Activated T-helper 2 cell treated with anti-CD3 and anti-CD28 coated beads, Interferon-gamma antibody, Interleukin-2, Interleukin-4, amounts not matched to agents 10 μg/mL and 5 μg/mL and 100 μg/mL, durations not matched to agents 14 hours and 24 hours and 36 hours (primary cell): ENCODE results near the gene GSTA1. TPM values are rescaled to one million over a fixed set of nuclear protein-coding genes. Genes with fewer than 3 reads are reported as not detected.
"Not testable (repeated sequence)": the region's sequence is repeated elsewhere in the genome, so short reads cannot be mapped to it uniquely, and the experiment has no call there.

Experiments
- DNase-seq: peaks from one replicate; pipeline ENCODE4 v3.0.0; 2021; ENCODE audit warnings: low spot score
- H3K27ac Mint-ChIP-seq: one replicate; pipeline ENCODE4 v1.8.0; 2021; ENCODE audit warnings: mixed read lengths
- H3K27me3 Mint-ChIP-seq: one replicate; pipeline ENCODE4 v1.8.0; 2021; ENCODE audit warnings: low read depth, mixed read lengths
- H3K36me3 Mint-ChIP-seq: one replicate; pipeline ENCODE4 v1.8.0; 2021; ENCODE audit warnings: low read depth, mixed read lengths
- H3K4me1 Mint-ChIP-seq: one replicate; pipeline ENCODE4 v1.8.0; 2021; ENCODE audit warnings: low read depth, mixed read lengths
- H3K4me3 Mint-ChIP-seq: one replicate; pipeline ENCODE4 v1.8.0; 2021; ENCODE audit warnings: low read depth, mild to moderate bottlenecking, moderate library complexity, mixed read lengths
- H3K9me3 Mint-ChIP-seq: one replicate; pipeline ENCODE4 v1.8.0; 2021; ENCODE audit warnings: mixed read lengths
- intact Hi-C: fragments of 100-400 bp; cut with micrococcal nuclease; formaldehyde crosslinking; loops from one replicate; pipeline ENCODE4 v1.15.1; 2023
- total RNA-seq: library from RNA; stranded (reverse); gene quantifications from 2 replicates; pipeline ENCODE4 v1.2.3, GENCODE V29; 2022

Gene GSTA1
- total RNA-seq, 1 donor from 2014 or later = not detected

- DNase-seq = no peak
- no peak overlapping the region for H3K27ac Mint-ChIP-seq
- H3K36me3 Mint-ChIP-seq = no peaks in the 10 kb centered on the region
- no peaks in the 10 kb centered on the region for H3K9me3 Mint-ChIP-seq
- no peaks in the 10 kb centered on the region for H3K4me1 Mint-ChIP-seq
- intact Hi-C loops = no loop called here
- peaks cover 16% of the 10 kb centered on the region for H3K27me3 Mint-ChIP-seq
- H3K4me3 Mint-ChIP-seq = no peak overlapping the region
Observed at GRCh38 chr6:52760105-52760765, 43.4 kb downstream of the GSTA1 start.

DNA sequence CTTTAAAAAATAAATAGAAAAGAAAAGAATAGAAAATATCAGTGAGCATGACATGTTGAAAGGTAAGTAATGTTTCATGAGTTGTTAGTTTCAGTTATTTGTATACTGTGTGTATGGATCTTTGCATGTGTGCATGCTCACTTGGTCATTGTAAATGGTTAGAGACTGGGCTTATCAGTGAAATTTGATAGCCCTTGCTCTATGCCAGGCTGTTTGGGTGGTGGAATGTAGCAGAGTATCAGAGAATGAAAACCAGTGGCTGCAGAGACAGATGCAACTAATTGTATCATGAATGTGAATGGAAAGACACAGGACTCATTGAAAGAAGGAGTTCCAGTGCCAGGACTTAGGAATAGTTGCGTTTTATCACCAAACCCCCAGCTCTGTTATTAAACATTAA lies 44.5 kb downstream of the GSTA1 start:
- intact Hi-C loops = no loop called here
- H3K4me1 Mint-ChIP-seq = no peaks in the 10 kb centered on the region
- no peaks in the 10 kb centered on the region for H3K36me3 Mint-ChIP-seq
- no peak overlapping the region for H3K27ac Mint-ChIP-seq
- H3K9me3 Mint-ChIP-seq = no peaks in the 10 kb centered on the region
- DNase-seq = no peak
- H3K27me3 Mint-ChIP-seq = peaks cover 19% of the 10 kb centered on the region
- no peak overlapping the region for H3K4me3 Mint-ChIP-seq

- peaks cover 19% of the 10 kb centered on the region for H3K27me3 Mint-ChIP-seq
- H3K36me3 Mint-ChIP-seq, intact Hi-C loops, H3K27ac Mint-ChIP-seq, H3K4me1 Mint-ChIP-seq, DNase-seq, H3K9me3 Mint-ChIP-seq, H3K4me3 Mint-ChIP-seq: not testable (repeated sequence)
Observed at GRCh38 chr6:52757651-52758338, 45.8 kb downstream of the GSTA1 start.

DNA sequence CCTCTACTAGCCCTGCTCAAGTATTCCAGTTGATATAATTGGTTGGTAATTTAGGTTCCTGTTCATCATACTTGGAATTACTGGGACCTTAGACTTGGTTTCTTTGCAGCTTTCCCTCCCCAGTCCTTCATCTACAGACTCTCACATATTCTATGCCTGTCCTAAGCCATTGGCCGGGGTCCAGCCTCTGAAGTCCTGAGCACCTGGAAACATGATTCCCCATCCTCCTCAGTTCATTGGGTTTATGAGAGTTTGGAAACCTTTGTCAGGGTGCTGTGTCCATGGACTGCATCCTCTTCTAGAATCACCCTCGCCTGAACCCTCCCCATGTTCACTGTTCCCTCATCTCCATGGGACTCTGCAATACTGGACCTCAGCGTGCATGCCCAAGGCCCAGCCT lies 49.2 kb downstream of the GSTA1 start:
- DNase-seq = no peak
- H3K27me3 Mint-ChIP-seq = peaks cover 11% of the 10 kb centered on the region
- H3K4me3 Mint-ChIP-seq = no peak overlapping the region
- no peak overlapping the region for H3K27ac Mint-ChIP-seq
- H3K9me3 Mint-ChIP-seq = no peaks in the 10 kb centered on the region
- intact Hi-C loops = no loop called here
- no peaks in the 10 kb centered on the region for H3K4me1 Mint-ChIP-seq
- no peaks in the 10 kb centered on the region for H3K36me3 Mint-ChIP-seq

DNA sequence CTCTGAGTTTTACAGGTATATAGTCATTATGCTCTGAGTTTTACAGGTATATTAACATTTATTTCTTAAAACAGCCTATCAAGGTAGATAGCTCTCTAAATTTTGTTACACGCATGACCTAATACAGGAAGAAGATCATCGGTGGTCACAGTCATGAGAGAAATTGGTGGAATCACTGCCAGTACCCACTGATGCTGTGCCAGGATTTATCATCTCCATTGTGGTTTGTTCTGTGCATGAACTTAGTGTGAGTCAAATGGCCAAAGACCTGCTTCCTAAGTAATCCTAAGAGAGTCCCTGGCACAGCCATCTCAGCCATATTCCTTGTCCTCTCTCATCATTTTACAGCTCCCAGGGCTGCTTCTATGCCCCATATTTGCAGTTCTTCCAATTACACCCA lies 50.5 kb downstream of the GSTA1 start:
- H3K4me3 Mint-ChIP-seq, H3K27me3 Mint-ChIP-seq, H3K36me3 Mint-ChIP-seq, H3K4me1 Mint-ChIP-seq, H3K9me3 Mint-ChIP-seq, H3K27ac Mint-ChIP-seq, intact Hi-C loops, DNase-seq: not testable (repeated sequence)

DNA sequence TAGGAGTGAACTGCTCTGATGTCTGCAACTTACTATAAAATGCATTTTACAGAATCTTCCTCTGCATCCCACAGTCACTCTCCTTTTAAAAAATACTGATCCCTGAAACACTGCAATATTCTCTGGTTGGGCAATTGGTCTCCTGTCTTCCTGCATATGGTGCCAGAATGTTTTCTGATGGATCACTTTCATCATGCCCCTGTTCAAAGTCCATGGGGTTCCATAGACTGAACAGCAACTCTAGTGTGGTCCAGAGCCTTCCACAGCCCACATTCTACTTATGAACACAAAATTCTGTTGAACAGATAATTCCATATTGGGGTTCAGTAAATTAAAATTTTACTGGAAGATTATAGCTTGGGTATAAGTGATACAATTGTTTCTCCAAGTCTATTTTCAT lies 51.3 kb downstream of the GSTA1 start:
- Mint-ChIP-seq H3K9me3 (no peaks in the 10 kb centered on the region), H3K27me3 (peaks cover 7% of the 10 kb centered on the region), H3K27ac (no peak overlapping the region), H3K36me3 (no peaks in the 10 kb centered on the region), H3K4me3 (no peak overlapping the region), H3K4me1 (no peaks in the 10 kb centered on the region)
- intact Hi-C loops = no loop called here
- no peak for DNase-seq

DNA sequence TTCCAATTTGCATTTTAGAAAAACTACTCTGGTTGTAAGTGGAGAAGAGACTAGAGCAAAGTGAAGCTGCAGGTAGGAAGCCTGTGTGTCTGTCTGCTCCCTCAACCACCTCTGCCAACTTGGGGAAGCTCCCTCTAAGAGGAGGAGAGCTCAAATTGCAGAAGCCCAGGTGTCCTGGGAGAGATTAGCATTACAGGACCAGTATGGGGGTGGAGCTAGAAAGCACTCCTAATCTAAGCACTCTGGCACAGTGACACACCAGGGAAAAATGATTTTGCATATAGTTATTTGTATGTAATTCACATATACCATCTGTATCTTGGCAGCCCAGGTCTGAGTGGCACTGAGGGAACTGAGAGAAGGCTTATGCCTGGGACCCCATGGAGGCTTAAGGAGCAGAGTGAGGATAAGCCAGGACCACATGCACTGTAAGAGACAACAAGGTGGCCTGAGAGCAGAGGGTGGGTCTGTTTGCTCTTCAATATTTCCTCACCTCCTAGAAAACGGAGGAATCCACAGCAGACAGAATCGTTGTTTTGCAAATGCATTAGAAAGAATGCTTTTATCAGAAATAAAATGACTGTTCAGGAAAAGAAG lies 54.0 kb downstream of the GSTA1 start:
- H3K4me1 Mint-ChIP-seq = peaks cover 4% of the 10 kb centered on the region
- peaks cover 6% of the 10 kb centered on the region for H3K27me3 Mint-ChIP-seq
- no peaks in the 10 kb centered on the region for H3K36me3 Mint-ChIP-seq
- no peaks in the 10 kb centered on the region for H3K9me3 Mint-ChIP-seq
- DNase-seq = no peak
- H3K27ac Mint-ChIP-seq = no peak overlapping the region
- intact Hi-C loops = no loop called here
- no peak overlapping the region for H3K4me3 Mint-ChIP-seq

GRCh38 chr6:52747301-52747700 lies 56.3 kb downstream of the GSTA1 start:
- DNase-seq, H3K27me3 Mint-ChIP-seq, H3K36me3 Mint-ChIP-seq, H3K27ac Mint-ChIP-seq, H3K4me1 Mint-ChIP-seq, intact Hi-C loops, H3K4me3 Mint-ChIP-seq, H3K9me3 Mint-ChIP-seq: not testable (repeated sequence)

DNA sequence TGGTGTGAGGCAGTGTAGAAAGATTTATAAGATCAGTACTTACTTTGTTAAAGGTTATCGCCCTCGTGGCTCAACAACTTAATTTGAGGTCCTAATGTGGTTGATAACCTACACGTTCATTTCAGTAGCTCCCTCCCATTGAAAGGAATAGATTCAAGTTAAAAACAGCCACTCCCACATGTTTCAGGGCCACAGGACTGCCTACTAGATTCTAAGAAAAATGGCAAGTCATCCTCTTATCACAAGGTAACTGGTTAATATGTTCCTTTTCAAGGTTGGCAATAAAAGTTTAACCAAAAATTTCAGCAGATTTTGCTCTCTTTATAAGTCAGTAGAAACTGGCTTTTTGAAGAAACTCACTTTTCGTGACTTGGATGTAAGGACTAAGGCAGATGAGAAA lies 57.4 kb downstream of the GSTA1 start:
- H3K9me3 Mint-ChIP-seq = no peaks in the 10 kb centered on the region
- H3K4me1 Mint-ChIP-seq = peaks cover 4% of the 10 kb centered on the region
- peaks cover 6% of the 10 kb centered on the region for H3K27me3 Mint-ChIP-seq
- DNase-seq = no peak
- intact Hi-C loops = no loop called here
- H3K4me3 Mint-ChIP-seq = no peak overlapping the region
- H3K27ac Mint-ChIP-seq = no peak overlapping the region
- H3K36me3 Mint-ChIP-seq = no peaks in the 10 kb centered on the region

GRCh38 chr6:52745764-52746201 lies 57.8 kb downstream of the GSTA1 start:
- Mint-ChIP-seq H3K4me1 (peaks cover 4% of the 10 kb centered on the region), H3K27ac (no peak overlapping the region), H3K36me3 (no peaks in the 10 kb centered on the region), H3K4me3 (no peak overlapping the region), H3K27me3 (peaks cover 6% of the 10 kb centered on the region), H3K9me3 (no peaks in the 10 kb centered on the region)
- intact Hi-C loops = no loop called here
- no peak for DNase-seq

DNA sequence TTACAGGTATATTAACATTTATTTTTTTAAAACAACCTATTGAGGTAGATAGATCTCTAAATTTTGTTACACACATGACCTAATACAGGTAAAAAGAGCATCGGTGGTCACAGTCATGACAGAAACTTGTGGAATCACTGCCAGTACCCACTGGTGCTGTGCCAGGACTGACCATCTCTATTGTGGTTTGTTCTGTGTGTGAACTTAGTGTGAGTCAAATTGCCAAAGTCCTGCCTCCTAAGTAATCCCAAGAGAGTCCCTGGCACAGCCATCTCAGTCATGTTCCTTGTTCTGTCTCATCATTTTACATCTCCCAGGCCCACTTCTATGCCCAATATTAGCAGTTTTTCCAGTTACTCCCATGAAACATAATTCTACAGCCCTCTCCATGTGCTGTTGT lies 61.7 kb downstream of the GSTA1 start:
- Mint-ChIP-seq H3K36me3 (no peaks in the 10 kb centered on the region), H3K4me3 (no peak overlapping the region), H3K4me1 (peaks cover 4% of the 10 kb centered on the region), H3K27ac (no peak overlapping the region), H3K9me3 (no peaks in the 10 kb centered on the region), H3K27me3 (peaks cover 4% of the 10 kb centered on the region)
- no peak for DNase-seq
- intact Hi-C loops = no loop called here
